Muscle layer of duodenum (tissue), 2 donors: Measurements from ENCODE around the gene CFAP52.
"Not testable (repeated sequence)": the region's sequence is repeated elsewhere in the genome, so short reads cannot be mapped to it uniquely, and the experiment has no call there.

Experiments used
- H3K27ac ChIP-seq: one replicate; pipeline ENCODE4 v1.7.0; 2013; ENCODE audit warnings: mild to moderate bottlenecking, low read length
- H3K27me3 ChIP-seq: one replicate; pipeline ENCODE4 v1.7.0; 2013; ENCODE audit warnings: low read depth, mild to moderate bottlenecking, control low read depth, low read length
- H3K36me3 ChIP-seq, 2 donors: one replicate each; pipeline ENCODE4 v1.7.0; 2013; ENCODE audit warnings: low read length in 2 of 2, control low read depth in 1 of 2, mild to moderate bottlenecking in 1 of 2; ENCODE audit not compliant: insufficient read depth in 2 of 2, control insufficient read depth in 1 of 2
- H3K4me1 ChIP-seq, 2 donors: one replicate each; pipeline ENCODE4 v1.7.0; 2013; ENCODE audit warnings: low read length in 2 of 2, mild to moderate bottlenecking in 2 of 2, control low read depth in 1 of 2, moderate library complexity in 1 of 2; ENCODE audit not compliant: insufficient read depth in 2 of 2, control insufficient read depth in 1 of 2
- H3K4me3 ChIP-seq, 2 donors: one replicate each; pipeline ENCODE4 v1.7.0; 2013; ENCODE audit warnings: low read length in 2 of 2, low read depth in 1 of 2, mild to moderate bottlenecking in 1 of 2
- H3K9me3 ChIP-seq, 2 donors: one replicate each; pipeline ENCODE4 v1.7.0; 2013; ENCODE audit warnings: low read length in 2 of 2, control low read depth in 1 of 2, mild to moderate bottlenecking in 1 of 2; ENCODE audit not compliant: control insufficient read depth in 1 of 2
- donor health status: healthy.

The CFAP52 gene

DNA sequence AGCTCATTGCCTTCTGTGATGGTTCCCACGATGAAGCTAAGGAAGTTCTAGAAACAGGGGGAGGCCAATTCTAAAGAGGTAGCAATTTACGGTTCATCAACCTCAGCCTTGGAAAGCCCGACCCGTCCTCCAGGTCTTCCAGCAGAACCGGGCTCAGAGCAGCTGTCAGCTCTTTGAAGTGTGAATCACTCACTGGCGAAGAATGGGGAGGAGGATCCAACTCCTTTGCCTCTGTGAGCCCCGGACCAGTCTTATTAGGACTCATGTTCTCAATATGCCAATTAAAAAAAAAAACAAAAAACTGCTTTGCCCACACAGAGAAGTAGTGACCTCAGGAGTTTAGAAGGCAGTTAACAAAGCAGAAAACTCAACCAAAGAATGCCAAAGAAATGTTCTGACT lies 32.2 kb upstream of the CFAP52 start:
- Histone ChIP-seq H3K9me3 (no peaks in the 10 kb centered on the region), H3K36me3 (no peaks in the 10 kb centered on the region), H3K27ac (no peak overlapping the region), H3K27me3 (no peaks in the 10 kb centered on the region), H3K4me3 (no peak overlapping the region), H3K4me1 (no peaks in the 10 kb centered on the region)

DNA sequence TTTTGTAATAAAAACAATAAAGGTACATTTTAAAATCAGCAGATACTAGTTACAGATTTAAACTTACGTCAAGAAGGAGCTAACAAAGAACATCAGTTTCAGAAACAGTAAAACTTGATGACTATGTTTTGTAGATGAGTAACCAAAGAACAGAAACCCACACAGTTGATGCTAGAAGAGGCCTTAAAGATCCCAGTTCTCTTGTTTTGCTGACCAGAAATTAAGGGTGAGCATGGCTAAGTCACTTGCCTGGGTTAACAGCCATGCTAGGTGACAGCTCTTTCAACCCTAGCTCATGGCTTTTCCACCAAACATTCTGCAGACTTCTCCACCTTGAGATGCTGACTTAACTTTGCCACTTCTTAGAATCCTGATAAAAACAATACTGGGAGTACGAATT lies 27.2 kb upstream of the CFAP52 start:
- Histone ChIP-seq H3K27me3 (no peaks in the 10 kb centered on the region), H3K9me3 (no peaks in the 10 kb centered on the region), H3K36me3 (no peaks in the 10 kb centered on the region), H3K4me1 (no peaks in the 10 kb centered on the region), H3K27ac (no peak overlapping the region), H3K4me3 (no peak overlapping the region)

DNA sequence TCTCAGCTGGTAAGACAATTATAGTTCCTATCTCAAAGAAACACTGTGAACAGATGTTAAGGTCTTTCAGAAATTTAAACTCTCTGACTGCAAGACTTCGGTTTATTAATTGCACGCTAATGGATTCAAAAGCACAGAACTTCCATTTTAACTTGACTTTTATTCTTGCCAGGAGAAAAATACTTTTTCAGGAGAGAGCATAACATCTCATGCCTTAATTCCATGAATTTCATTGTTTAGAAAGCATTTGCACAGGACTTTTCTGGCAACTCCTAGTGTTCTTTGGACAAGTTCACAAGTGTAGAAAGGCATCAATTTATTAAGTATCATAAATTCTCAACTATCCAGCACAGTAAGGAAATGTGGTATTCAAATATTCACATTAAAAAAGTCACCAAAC lies 23.3 kb upstream of the CFAP52 start:
- H3K36me3 ChIP-seq = no peaks in the 10 kb centered on the region
- no peaks in the 10 kb centered on the region for H3K27me3 ChIP-seq
- no peaks in the 10 kb centered on the region for H3K9me3 ChIP-seq
- peaks cover 0 to 3% of the 10 kb centered on the region in 2 donors for H3K4me1 ChIP-seq
- H3K4me3 ChIP-seq = no peak overlapping the region
- H3K27ac ChIP-seq = no peak overlapping the region

DNA sequence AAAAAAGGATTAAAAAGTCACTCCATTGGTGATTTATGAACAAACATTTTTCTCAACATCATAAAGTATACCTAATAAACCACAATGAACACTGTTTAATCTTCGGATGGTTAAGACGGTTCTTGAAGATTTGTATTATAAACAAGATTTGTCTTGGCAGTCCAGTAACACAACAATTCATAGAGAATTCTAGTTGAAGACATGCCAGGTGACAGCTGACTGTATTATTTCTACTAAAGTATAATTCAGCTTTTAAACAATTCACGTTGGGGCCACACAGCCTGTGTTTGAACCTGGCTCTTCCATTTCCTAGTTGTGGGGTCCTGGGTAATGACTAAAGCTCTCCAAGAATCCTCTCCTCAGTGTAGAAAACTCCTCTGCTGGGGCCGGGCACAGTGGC lies 22.8 kb upstream of the CFAP52 start:
- Histone ChIP-seq H3K27me3 (no peaks in the 10 kb centered on the region), H3K4me1 (peaks cover 0 to 3% of the 10 kb centered on the region in 2 donors), H3K36me3 (no peaks in the 10 kb centered on the region), H3K27ac (no peak overlapping the region), H3K9me3 (no peaks in the 10 kb centered on the region), H3K4me3 (no peak overlapping the region)

DNA sequence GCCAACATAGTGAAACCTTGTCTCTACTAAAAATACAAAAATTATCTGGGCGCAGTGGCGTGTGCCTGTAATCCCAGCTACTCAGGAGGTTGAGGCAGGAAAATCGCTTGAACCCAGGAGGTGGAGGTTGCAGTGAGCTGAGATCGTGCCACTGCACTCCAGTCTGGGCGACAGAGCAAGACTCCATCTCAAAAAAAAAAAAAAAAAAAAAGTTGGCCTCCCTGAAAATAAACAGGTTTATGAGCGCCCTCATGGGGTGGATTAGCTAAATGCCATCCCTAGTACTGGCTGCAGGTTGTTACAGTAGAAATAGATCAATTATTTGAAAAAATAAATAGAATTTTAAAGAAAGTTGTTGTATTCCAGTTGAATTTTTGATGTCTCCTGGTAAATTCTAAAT lies 21.7 kb upstream of the CFAP52 start:
- not testable (repeated sequence) for H3K4me1 ChIP-seq, H3K4me3 ChIP-seq, H3K36me3 ChIP-seq, H3K27me3 ChIP-seq, H3K9me3 ChIP-seq, H3K27ac ChIP-seq

DNA sequence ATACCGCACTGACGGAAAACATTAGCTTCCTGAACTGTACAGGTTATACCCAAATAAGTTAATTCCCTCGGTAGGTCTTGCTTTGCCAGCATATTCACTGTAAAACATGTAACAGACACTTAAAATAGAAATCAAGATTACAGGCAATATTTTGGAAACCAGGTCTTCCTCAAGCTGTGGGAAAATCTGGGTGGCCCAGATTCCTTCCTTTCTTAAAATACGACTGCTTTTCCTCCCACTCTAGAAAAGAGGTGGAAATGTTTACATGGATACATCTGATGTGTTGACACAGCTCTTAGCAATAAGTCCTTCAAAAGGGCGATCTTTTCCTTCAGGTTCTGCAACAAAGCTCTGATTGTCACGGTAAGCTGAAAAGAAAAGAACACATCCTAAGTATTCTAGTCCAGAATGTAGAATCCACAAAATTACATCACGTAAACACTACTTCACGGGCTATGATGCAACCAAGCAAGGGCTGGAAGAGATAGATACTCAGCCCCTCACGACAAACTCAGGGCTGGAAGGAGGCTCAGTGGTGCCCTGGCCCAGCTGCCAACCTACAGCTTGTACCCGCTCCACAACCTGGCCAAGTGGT lies 19.2 kb upstream of the CFAP52 start:
- Histone ChIP-seq H3K9me3 (no peaks in the 10 kb centered on the region), H3K36me3 (no peaks in the 10 kb centered on the region), H3K4me3 (no peak overlapping the region), H3K27me3 (no peaks in the 10 kb centered on the region), H3K27ac (no peak overlapping the region), H3K4me1 (peaks cover 0 to 3% of the 10 kb centered on the region in 2 donors)

DNA sequence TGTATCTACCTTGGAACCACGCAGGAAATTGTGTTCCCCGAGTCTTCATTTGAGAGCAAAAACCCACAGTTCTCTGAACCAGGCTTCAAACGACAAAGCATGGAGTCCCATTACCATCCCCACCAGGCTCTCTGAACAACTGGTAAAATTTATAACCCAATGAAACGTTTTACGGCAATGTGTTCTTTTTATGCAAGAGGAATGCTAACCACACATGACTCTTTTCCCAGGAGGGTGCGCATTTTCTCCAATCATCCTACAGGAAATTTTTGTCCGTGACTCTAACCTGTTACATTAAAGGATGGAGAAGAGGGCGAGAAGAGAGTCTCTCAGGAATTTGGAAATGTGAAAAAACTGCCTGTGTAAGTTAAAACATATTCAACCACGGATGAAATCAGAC lies 18.6 kb upstream of the CFAP52 start:
- Histone ChIP-seq H3K27ac (no peak overlapping the region), H3K36me3 (no peaks in the 10 kb centered on the region), H3K9me3 (no peaks in the 10 kb centered on the region), H3K4me3 (no peak overlapping the region), H3K4me1 (peaks cover 0 to 3% of the 10 kb centered on the region in 2 donors), H3K27me3 (no peaks in the 10 kb centered on the region)

DNA sequence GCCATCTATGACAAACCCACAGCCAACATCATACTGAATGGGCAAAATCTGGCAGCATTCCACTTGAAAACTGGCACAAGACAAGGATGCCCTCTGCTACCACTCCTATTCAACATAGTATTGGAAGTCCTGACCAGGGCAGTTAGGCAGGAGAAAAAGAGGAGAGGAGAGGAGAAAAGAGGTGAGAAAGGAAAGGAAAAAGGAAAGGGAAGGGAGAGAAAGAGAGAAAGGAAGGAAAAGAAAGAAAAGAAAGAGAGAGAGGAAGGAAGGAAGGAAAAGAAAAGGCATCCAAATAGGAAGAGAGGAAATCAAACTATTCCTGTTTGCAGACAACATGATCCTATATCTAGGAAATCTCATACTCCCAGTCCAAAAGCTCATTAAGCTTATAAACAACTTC lies 12.3 kb upstream of the CFAP52 start:
- Histone ChIP-seq H3K27ac (no peak overlapping the region), H3K27me3 (no peaks in the 10 kb centered on the region), H3K9me3 (no peaks in the 10 kb centered on the region), H3K36me3 (peaks cover 5 to 23% of the 10 kb centered on the region in 2 donors), H3K4me1 (no peaks in the 10 kb centered on the region), H3K4me3 (no peak overlapping the region)

DNA sequence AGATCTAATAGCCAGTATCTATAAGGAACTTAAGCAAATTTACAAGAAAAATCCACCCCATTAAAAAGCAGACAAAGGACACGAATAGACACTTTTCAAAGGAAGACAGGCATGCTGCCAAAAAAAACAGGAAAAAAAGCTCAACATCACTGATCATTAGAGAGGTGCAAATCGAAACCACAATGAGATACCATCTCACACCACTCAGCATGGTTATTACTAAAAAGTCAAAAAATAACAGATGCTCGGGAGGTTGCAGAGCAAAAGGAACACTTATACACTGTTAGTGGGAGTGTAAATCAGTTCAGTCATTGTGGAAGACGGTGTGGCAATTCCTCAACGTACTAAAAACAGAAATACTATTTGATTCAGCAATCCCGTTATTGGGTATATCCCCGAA lies 10.4 kb upstream of the CFAP52 start:
- Histone ChIP-seq H3K4me3 (no peak overlapping the region), H3K27me3 (no peaks in the 10 kb centered on the region), H3K9me3 (no peaks in the 10 kb centered on the region), H3K36me3 (peaks cover 5 to 28% of the 10 kb centered on the region in 2 donors), H3K27ac (no peak overlapping the region), H3K4me1 (no peaks in the 10 kb centered on the region)

DNA sequence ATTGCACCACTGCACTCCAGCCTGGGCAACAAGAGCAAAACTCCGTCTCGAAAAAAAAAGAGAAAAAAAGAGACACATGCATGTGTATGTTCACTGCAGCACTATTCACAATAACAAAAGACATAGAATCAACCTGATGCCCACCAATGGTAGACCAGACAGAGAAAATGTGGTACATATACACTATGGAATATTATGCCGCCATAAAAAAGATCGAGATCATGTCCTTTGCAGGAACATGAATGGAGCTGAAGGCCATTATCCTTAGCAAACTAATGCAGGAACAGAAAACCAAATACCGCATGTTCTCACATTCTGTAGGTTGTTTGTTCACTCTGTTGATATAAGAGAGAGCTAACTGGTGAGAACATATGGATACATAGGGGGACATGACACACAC lies 9.7 kb upstream of the CFAP52 start:
- H3K36me3 ChIP-seq = peaks cover 5 to 28% of the 10 kb centered on the region in 2 donors
- not testable (repeated sequence) for H3K27me3 ChIP-seq, H3K27ac ChIP-seq, H3K4me1 ChIP-seq, H3K4me3 ChIP-seq, H3K9me3 ChIP-seq

DNA sequence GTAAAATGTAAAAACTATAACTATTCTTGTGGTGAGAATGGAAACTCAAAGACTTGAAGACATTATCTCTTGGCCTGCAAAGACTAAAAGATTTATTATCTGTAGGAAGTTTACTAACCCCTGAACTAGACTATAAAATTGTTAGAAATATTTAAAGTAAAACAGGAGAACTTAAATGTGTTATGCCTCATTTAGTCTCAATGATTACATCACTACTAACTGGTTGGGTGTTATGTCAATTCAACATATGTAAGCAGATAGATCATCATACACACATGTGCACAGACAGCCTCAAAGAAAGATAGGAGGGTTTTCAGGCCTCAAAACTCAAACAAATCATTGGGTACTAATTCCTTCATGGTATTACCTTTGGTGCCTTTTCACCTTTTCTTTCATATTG lies 8.4 kb upstream of the CFAP52 start:
- H3K4me3 ChIP-seq = no peak overlapping the region
- H3K27me3 ChIP-seq = no peaks in the 10 kb centered on the region
- no peak overlapping the region for H3K27ac ChIP-seq
- H3K4me1 ChIP-seq = no peaks in the 10 kb centered on the region
- H3K36me3 ChIP-seq = peaks cover 5 to 28% of the 10 kb centered on the region in 2 donors
- no peaks in the 10 kb centered on the region for H3K9me3 ChIP-seq

DNA sequence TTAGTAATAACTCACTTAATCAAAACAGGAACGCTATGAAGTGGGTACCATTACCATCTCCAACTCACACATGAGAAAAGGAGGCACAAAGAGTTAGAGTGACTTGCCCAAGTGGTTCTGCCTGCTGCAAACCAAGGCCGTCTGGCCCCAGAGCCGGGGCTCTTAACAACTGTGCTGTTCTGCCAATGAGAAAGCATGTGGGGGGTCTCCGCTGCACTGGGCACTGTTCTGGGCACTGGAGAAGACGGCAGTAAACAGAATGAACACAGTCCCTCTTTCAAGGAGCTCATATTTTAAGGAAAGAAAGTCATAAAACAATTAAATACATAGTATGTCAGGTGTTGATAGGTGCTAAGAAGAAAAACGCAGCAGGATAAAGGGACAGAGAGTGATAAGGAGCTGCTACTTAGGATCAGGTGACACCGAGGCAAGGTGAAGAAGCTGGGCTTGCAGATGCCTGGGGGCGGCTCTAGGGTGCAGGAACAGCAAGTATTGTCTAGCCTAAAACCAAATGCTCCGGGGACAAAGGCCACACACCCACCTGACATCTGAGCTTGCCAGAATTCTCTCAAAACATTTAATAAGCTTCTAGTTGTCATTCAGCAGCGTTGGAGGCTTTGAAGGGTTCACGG lies 7.4 kb upstream of the CFAP52 start:
- Histone ChIP-seq H3K9me3 (no peaks in the 10 kb centered on the region), H3K27me3 (no peaks in the 10 kb centered on the region), H3K27ac (no peak overlapping the region), H3K4me1 (no peaks in the 10 kb centered on the region), H3K36me3 (peaks cover 5 to 28% of the 10 kb centered on the region in 2 donors), H3K4me3 (no peak overlapping the region)
